ENCODE results near the gene AUH.

The AUH gene

DNA sequence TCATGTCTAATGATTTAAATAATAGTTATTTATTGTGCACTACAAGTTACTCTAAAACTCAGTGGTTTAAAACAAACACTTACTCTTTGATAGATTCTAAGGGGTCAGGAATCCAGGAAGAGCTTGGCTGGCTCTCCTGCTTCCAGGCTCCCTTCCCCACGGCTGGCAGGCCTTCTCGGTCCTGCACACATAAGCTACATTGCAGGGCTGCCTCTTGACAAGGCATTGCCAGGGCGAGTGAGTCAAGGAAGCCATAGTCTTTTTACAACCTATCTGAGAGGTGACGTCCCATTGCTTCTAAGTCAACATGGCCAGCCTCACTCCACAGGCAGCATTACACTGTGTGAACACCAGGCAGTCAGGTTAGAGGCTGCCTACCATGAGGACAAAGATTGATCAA lies 119.8 kb downstream of the AUH start:
- no peak for DNase-seq

DNA sequence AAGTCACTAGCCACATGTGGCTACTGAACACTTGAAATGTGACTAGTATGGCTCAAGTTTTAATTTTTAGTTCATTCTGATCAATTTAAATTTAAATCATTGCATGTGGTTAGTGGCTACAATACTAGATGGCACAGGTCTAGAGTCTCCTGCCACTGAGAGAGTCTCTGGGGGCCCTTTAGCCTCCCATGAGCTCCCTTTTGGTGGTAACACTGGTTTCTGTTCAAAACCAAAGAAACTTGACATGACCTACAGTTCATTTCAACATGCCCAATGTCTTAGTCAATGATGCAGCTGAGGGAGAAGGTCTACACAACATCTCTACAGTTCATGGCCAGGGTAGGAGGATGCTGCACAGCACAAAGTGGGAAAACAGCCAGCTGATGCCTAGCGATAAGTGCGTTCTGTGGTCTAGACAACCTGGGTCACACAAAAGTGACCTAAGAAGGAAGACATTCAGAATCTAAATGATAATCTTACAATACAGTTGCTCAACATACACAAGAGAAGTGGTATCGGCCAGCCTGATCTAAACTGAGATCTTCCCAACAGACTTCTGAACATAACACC lies 121.0 kb downstream of the AUH start:
- DNase-seq = no peak

DNA sequence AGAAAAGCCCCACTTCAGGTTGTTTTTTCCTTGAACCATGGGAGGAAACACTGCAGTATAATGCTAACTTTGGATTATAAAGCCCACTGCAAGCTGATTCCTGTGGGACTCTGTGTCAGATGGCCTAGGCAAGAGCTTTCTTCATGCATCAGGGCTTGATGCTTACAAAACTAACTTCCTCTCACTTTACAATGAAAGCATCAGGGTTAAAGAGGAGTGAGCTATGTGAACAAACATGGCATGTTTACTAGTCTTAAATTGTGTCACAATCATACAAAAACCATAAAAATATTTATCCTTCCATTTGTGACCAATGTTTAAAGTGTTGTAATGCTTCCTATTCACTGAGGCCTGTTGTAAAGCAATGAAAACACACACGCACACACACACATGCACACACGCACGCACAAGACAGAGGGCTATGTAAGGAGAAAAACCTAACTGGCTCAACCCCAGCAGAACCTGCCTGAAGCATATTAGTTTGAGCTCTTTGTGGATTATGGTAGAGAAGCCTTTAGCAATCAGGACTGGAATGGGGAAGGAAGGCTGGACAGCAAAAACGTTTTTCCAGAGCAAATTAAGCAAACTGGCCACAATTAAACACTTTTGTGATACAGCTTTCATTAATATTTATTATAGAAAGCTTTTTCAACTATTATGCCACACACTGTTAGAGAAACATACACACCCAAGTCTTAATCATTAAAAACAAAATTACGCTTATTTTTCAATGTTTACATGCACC lies 122.2 kb downstream of the AUH start:
- no peak for DNase-seq

DNA sequence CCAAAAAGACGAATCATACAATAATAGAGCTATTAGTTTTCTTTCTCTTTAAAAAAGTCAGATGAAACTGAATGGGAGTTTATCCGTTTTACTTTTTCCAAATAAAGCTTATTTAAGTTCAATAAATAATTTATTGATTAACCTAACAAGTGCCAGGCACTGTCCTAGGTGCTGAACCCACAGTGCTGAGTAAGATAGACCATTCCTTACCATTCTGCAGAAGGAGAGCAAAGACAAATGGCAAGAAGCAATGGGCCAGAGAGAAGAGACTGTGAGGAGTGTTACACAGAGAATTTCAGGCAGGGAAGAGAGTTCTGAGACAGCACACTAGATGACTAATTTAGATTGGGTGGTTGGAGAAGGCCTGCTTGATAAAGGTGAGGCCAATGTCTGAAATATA lies 127.2 kb downstream of the AUH start:
- no peak for DNase-seq

DNA sequence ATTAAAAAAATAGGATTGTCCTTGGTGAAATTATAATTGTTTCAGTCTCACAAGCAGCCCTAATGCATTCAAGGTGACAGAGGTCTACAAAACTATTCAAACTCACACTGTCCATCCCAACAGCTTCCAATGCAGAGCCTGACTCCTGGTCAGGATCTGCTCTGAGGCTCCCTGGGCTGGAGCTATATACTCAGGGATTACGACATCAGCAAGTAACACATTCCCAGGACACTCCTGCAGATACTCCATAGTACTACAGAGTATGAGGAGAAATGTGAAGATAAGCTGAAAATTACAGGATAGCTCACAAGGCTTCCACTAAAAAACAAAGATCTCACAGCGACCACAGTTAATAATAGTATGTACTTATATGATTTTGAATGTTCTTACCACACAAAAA lies 130.1 kb downstream of the AUH start:
- no peak for DNase-seq

DNA sequence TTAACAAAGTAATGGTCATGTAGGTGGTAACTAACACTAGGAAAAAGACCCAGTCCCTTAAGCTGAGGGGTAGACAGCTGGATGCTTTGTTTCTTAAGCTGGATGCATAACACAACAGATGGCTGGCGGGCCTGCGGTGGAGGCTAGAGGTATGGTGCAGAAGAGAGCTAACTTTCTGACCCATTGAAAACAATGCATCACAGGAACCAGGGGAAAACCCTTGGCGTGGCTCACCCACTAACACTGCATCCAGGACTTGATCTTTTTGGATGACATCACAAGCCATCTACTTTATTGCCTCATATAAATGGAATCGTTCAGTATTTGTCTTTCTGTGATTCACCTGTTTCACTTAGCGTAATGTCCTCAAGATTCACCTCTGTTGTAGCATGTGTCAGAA lies 138.7 kb downstream of the AUH start:
- no peak for DNase-seq

DNA sequence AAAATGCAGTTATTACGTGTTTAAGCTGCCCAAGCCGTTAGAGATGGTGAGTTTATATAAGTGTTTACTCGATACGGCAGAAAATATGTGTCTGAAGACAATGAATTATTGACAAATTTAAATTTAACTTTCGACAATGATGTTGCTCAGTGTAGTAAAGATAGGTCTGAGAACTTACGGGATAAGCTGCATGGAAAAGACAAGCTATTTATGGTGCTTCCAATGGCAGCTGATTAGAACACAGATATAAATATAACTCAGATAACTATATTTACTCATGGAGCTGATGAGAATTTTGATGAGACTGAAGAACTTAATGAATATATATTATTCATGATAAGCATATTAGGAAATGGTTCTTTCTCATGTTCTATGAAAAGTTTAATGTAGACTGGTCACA lies 139.3 kb downstream of the AUH start:
- DNase-seq = no peak

DNA sequence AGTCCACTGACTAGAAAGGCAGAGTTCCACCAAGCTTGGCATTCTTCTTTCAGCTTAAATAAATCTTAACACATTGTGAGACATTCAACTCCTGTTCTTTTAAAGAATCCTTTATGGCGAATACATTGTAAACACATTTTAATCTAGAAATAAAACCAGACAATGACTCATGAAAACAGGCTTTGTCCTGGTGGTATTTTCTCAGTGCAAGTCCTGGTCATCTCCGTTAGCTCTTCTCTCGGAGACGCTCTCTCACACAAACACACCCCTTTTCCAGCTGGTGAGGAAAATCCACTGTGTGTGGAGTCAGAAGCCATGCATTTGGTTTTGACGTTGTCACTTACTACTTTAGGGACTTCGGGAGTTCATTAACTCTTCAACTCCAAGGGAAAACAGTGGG lies 140.4 kb downstream of the AUH start:
- no peak for DNase-seq

DNA sequence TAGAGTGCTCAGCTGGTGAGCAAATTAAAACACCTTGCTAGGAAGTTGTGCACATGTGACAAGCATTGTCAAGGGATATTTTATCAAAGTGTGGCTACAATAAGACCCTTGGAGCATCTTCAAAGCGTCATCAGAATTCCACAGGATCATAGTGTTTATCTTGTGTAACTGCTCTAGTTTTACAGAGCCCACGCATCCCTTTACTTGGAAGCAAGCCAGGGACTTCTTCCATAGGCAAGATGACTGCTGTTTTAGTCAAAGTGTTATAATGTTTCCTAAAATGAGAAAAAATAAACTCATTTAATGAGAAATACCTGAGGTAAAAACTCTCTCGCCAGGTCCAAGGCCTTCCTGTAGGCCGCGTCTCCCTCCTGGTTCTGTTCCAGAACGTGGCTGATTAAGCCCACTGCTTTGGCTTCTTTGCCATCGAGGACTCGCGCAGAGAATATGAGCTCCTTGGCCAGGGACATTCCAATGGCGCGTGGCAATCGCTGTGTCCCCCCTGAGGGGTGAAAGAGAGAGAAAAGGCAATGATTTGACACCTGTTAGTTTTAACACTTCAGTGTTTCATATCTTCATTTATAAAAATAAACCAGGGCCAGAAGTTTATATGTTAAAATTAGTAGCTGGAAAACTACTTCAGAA lies 141.1 kb downstream of the AUH start:
- DNase-seq = no peak

DNA sequence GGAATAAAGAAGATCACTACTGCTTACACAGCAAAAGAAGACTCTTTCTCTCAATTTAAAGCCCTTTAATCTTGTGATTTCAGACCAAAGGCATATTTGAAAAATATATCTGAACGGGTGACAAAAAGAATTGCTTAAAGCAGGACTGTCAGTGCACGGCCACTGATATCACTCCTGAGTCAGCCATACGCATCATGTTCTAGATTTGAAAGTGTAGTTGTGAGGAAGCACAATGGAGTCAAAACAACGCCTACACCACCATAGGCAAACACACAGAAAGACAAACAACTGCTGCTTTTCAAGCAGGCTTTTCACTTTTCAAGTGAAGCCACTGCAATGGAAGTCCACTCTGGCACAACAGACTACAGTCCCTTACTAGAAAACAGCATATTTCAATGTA lies 141.7 kb downstream of the AUH start:
- no peak for DNase-seq

DNA sequence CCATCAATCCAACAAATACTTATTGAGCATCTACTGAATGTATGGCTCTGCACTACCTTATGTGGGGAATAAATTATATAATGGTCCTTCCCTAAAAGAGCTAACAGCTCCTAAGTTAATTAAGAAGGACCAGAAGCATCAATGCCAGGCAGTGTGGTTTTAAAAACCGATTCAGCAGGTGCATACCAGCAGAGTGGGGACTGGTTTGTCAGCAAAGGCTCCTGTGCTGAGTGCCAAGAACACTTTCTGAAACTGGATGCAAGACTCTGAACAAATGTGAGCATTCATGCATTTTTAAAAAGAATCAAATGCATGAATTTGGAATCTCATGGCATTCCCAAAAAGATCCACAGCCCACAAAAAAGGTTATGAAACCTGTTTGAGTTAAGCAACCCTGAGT lies 142.2 kb downstream of the AUH start:
- DNase-seq = no peak

DNA sequence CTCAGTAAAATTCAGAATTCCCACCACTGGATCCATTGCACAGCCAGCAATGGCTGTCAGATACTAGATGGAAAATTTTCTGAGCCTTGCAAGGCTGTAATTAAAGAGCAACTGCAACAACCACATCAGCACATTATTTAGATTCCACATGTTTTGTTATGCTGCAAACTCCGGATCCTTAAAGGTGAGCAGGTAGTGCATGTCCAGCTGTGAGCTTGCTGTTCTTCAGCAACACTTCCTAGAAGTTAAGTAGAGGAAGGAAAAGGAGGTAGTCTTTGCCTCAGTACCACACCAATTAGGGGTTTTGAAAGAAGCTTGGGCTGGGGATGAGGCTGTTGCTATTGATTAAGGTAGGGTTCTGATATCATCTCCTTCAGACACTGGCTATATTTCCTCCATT lies 144.3 kb downstream of the AUH start:
- no peak for DNase-seq

DNA sequence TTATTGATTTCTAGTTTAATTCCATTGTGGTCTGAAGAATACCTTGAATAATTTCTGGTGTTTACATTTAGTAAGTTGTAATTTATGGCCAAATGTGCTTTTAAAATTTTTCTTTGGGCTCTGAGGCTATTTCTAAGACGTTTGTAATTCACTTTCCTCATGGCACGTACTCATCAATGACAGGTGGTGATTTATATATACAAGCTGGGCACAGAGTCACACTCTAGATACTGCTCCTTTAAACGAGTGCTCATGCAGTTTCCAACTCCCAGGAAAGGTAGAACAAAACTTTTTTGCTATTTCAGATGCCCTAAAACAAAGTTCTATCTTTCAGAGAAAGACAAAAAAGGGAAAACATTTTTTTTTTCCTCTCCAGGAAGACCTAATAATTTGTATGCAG lies 146.9 kb downstream of the AUH start:
- DNase-seq = no peak

DNA sequence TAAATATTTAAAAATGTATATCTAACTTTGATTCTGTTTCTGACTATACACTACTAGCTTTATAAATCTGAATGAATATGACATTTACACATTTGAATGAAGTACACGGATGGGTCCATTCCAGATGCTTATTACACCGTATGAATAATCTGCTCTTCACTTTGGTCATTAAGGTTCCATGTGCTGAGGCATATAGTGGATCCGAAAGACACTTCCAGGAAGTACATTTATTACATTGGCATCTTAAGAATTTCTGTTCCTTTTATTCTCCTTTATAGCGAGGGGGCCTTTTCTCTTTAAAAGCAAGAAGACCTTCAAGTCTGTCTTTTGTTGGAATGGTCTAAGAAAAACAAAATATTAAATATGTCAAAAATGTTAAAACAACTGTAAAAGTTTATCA lies 147.6 kb downstream of the AUH start:
- DNase-seq = no peak

DNA sequence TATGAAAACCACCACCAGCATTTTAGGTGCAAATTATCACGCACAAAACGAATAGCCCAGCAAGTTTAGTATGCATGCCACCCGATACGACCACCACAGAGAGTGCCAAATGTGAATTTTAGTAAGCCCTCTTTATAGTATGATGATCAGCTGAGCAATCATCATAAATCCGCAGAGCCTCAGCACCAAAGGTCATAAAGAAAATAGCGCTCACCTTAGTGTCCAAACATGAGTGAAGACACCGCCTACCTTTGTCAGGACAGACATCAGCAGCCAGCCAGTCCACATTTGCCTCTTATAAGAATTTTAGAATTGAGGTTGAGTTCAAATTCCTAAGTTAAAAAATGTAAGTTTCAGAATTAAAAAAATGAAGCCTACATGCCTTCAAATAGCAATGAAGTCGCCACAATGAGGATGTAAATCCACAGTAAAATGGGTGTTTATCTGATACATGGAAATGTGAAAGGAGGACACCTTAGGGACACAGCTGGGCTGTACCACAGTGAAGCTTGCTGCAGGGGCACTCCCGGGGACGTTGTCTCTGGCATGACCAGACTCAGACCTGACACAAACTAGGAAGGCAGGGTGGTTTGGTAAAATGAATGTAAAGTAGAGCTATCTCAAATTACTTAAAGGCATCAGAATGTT lies 149.0 kb downstream of the AUH start:
- DNase-seq = no peak

DNA sequence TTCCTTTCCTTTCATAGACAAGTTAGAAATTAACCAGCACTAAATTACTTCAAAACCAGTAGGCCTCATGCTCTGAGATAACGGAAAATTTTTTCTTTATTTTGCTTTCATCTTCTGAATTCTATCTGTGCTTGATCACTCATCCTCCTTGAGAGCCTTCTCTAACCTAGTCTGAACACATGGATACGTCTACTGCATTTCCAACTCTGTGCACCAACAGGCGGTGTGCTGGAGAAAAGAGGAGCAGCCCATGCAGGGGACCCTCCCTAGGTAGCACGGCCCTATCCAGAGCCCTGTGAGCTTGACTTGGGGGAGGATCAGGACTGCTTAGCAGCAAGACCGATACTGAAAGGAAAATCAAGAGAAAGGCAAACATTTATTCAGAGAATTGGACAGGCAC lies 149.8 kb downstream of the AUH start:
- no peak for DNase-seq

DNA sequence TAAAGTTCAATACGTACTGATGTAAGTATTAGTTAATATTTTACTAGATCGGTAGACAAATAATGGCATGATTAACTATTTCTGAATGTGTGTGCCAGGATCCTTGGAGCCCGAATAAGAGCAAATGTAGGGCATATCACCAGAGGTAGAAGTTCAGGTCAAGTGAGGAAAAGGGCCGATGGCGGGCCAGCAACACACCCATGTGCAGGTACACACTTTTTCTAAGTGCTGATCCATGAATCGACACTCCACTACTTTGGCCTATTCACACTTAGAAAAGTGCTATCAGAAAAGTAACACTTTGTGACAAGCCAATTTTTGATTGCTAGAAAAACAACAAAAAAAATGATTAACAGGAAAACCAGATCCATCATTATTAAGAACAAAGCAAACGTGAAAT lies 150.3 kb downstream of the AUH start:
- no peak for DNase-seq

DNA sequence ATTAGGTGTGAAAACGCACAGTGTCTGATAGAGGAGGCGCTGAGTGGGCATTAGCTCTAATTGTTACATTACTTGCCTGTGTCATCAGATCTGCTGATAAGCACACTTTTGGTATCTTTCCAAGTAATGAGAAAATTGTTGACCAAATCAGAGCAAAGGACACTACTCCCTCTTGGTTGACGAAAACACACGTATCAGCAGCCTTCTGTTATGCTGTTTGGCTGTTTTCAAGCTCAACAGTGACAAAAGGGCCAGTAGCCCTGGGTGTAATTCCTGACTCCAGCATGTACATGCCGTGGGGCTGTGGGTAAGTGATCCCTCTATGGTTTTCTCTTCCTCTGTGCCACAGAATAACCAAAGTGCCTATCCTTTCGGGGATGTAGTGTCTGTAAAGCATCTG lies 151.4 kb downstream of the AUH start:
- no peak for DNase-seq

DNA sequence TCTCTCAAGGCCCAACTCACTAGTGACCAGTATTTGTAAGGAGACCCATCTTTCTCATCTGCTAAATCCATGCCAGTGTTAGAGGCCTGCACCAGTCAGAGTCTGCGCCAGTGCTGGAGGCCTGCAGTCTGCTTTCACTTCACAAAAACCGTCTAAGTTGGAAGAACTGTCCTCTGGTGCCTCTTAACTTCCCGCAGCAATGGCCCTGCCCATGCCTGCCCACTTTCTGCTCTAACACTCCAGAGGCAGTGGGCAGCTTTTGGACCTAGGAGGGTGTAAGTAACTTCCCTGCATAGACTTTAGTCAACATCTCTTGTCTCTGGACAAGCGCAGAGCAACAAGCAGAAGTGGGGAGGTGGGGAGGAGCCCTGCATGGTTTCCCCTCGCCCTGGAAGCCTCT lies 152.9 kb downstream of the AUH start:
- DNase-seq = no peak

DNA sequence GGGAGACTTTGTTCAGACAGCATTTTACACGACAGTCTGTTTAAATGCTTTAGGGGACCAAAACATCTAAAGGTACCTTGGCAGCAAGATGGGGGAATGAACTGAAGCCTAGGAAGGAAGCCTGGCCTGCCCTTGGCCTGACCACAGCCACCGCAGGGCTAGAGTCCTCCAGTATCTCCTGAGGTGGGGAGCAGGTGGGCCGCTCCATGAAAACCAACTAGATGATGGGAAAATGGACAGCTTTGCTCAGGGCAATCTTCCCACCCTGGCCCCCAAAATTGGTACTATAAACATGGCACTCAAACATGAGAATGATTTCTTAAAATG lies 153.3 kb downstream of the AUH start:
- no peak for DNase-seq

DNA sequence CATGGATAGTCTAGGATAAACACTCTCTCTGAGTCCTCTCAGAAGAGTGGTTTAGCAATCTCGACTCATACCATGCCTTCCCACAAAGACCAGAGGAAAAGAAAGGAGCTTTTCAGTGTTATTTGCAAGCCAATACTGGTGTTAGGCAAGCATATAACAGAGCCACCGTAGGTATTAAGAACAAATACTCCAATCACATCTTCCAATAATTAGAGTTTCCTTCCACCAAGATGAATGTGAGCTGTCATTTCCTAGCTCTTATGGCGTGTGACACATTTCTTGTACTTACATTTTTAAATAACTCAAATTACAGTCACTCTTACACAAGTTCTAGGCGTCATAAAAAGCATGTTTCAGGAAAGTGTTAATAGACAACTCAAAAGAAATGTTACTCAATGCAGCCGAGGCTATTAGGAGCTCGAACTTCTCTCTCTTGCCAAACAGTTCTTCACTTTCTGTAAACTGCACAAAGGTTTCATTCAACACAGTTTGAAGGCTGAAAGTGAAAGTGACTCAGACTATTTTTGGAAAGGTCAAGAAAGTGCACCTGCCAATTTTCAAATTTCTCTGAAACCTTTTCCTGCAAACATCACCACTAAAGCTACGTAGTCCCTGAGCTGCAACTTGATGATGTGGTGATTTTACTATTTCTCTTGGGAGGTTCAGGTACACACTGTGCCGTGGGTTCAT lies 153.8 kb downstream of the AUH start:
- DNase-seq = no peak

DNA sequence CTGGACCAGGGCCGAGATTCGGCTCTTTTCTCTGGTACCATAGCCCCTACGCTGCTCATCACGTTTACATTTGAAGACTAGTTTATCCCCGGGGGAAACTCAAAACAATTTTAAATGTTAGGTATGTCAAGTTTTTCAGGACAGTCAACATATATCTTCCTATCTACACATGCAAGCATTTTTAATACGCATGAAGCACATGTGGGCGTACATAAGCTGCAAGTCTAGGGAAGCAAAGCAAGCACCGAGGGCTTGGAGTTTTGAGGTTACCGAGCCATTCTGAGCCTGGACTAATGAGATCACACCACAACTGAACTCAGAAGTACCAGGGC lies 154.4 kb downstream of the AUH start:
- no peak for DNase-seq

DNA sequence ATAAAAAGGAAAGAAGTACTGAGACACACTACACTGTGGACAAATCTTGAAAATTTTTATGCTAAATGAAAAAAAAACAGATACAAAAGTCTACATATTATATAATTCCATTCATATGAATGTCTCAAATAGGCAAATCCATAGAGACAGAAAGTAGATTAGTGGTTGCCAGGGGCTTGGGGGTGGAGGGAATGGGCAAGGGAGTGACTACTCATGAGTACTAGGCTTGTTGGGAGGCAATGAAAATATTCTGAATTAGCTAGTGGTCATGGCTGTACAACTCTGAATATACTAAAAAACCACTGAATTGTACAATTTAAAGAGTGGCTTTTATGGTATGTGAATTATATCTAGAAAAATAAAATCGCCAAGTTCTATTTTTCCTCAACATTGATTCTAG lies 154.9 kb downstream of the AUH start:
- no peak for DNase-seq

DNA sequence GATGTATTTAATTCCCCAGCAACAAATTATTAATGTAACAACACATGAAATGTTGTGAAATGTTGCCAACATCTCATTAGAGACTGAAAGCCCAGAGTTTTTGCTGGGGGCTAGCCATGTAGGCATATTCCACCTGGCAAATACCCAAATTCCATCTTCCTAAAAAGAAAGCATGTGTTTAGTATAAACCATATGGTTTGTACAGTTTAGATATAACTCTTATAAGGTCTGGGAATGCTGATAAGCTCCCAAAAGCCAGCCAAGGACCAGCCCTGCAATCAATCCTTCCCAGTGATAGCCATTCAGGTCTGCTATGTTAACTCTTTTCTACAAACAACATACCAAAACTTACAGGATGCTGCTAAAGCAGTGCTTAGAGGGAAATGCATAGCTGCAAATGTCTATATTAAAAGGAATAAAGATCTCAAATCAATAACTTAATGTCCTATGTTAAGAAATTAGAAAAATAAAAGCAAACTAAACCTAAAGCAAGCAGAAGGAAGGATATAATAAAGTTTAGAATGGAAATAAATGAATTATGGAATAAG lies 158.9 kb downstream of the AUH start:
- no peak for DNase-seq
